NCI-H524 treated with DMSO at 0.1 percent for 48 hours (cell line): ENCODE results near the gene ARHGAP45.

ENCODE experiments used
- DNase-seq: peaks from one replicate; lab custom pipeline; 2025; lab: John Stamatoyannopoulos, UW

The ARHGAP45 gene

DNA sequence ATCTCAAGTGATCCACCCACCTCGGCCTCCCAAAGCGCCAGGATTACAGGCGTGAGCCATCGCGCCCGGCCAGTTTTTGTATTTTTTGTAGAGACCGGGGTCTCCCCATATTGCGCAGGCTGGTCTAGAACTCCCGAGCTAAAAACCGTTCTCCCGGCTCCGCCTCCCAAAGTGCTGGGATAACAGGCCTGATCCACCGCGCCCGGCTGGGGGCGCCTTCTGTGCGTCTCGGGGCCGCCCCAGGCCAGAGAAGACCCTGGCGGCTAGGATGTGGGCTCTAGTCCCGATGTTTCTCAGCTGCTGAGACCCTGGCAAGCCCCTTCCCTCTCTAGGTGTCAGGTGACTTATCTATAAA, 3.6 kb downstream of the ARHGAP45 start:
- no peak for DNase-seq

DNA sequence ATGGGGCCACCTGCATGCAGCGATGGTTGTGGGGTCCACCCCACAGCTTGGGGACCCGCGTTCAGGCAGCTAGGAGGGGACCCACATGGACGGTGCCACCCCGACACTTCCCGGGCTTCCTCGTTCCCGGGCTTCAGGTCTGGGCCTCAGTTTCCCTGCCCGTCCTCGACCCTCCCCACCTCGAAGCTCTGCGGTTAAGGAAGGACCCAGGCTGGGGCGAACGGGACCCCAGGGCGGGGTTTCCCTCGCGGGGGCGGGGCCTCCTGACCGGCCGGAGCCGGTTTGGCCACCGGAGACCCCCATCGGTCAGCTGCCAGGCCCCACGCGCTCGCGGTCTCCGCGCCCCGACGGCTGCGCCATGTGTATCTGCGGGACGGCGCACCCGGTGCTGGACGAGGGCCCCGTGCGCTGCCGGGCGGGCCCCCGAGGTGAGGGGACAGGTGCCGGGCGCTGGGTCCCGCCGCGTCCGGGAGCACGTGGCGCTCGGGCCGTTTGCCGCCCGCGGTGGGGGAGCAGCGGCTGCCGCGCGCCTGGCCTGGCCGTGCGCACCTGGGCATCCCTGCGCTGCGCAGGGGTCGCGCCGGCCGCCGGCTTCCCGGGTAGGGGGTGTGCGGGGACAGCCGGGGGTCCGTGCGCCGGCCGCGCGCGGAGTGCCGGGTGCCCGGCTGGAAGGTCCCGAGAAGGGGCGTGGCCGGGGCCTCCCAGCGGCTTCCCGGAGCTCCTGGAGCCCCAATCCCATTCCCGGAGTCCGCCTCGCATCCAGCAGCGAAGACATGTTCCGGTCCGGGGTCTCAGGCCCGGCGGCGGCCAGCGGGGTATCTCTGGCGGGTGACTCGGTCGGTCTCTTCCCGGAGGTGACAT, 4.2 kb downstream of the ARHGAP45 start:
- no peak for DNase-seq

DNA sequence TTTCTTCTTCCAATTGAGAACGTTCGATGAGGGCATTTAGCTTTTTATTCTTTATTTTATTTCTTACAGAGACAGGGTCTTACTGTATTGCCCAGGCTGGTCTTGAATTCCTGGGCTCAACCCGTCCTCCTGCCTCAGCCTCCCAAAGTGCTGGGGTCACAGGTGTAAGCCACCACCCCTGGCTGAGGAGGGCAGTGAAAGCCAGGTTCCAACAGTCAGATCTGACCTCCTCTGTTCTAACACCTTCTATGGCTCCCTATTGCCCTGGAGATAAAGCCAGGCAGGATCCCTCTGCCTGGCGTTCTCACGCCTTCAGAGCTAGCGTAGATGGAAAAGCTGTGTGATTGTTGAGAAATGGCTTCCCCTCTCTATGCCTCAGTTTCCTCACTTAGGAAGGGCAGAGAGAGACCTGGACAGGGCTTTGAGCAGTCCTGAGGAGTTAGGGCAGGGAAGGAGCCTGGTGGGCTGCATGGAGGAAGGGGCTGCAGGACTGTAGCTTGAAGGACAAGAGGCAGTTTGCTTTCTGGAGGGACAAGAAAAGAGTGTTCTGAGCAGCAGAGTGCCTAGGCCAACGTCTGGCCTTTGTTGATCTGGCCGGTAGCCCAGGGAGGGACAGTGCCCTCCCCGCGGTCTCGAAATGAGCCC, 5.5 kb downstream of the ARHGAP45 start:
- DNase-seq: no peak

DNA sequence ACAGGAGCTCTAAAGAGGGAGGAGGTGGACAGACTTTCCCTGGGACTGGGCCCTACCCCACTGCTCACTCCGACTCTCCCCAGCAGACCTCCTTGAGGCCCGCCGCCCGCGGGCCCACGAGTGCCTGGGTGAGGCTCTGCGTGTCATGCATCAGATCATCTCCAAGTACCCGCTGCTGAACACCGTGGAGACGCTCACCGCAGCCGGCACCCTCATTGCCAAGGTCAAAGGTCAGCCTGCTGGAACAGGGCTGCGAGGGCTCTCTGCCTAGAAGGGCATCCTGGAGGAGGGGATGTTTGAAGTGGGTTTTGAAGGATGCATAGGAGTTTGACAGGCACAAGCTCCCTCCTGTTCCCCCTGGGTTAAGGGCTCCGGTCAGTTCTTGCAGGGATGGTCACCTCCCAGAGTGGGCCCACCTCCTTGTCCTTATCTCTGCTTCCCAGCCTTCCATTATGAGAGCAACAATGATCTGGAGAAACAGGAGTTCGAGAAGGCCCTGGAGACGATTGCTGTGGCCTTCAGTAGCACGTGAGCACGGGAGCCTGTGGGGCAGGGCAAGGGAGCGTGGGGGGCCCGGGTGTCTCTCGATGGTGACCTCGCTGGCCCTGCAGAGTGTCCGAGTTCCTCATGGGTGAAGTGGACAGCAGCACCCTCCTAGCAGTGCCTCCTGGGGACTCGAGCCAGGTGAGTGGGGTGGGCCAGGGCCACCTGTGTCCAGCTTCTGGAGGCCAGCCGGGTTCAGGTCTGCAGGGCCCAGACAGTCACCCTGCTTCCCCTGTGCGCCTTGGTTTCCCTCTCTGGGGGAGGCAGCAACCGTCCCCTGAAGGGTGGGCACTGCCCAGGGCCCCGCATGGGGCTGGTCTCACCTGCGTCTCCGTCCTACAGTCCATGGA, 6.3 kb downstream of the ARHGAP45 start:
- no peak for DNase-seq

DNA sequence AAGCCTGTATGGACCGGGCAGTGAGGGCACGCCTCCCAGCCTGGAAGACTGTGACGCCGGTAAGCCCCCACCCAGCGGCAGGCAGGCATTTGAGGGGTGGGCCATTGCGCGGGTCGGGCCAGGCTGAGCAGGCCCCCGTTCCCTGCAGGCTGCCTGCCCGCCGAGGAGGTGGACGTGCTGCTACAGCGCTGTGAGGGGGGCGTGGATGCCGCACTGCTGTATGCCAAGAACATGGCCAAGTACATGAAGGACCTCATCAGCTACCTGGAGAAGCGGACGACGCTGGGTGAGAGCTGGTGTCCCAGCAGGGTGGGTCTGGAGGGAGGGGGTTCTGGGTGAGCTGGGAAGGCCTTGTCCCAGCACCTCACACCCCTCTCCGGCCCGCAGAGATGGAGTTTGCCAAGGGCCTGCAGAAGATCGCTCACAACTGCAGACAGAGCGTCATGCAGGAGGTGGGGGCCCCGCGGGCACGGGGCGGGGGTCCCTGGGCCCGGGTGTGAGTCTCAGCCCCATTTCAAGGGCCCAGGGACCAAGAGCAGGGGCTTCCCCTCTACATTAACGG, 7.1 kb downstream of the ARHGAP45 start:
- DNase-seq: no peak

DNA sequence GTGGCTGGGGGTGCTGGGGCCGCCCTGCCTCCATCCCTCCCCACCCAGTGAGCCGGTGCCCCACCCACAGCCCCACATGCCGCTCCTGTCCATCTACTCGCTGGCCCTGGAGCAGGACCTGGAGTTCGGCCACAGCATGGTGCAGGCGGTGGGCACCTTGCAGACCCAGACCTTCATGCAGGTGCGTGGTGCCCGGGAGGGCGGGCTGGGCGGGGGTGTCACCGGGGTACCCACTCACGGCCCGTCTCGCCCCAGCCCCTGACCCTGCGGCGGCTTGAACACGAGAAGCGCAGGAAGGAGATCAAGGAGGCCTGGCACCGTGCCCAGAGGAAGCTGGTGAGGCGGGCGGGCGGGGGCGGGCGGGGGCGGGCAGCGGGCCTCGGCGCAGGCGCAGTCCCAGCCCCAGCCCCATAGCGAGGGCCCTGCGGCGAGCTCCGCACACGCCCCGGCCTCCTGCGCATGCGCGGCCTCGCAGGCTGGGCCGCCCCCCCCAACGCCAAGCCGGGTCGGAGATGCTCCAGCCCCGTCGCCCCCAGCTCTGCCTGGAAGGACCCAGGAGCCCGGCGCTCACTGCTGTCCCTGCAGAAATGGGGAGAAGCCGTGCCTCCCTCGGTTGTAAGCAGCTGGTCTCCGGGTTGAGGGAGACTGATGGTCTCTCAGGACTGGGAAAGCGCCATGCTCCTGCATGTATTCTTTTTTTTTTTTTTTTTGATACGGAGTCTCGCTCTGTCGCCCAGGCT, 7.7 kb downstream of the ARHGAP45 start:
- DNase-seq: peak; percentile 37

DNA sequence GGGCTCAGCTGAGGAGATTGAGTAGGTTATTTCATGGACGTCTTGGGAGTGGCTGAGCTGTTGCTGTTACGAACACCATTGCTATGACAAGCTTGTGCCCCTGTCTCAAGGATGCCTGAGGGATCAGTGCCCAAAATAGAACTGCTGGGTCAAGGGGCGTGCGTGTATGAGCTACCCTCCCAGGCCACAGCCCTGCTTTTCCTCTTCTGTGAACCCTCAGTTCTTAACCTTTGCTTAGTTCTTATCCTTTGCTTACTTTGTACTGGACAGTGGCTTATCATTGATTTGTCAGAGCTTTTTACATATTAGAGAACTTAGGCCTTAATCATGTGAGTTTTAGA, 9.0 kb downstream of the ARHGAP45 start:
- DNase-seq: no peak

DNA sequence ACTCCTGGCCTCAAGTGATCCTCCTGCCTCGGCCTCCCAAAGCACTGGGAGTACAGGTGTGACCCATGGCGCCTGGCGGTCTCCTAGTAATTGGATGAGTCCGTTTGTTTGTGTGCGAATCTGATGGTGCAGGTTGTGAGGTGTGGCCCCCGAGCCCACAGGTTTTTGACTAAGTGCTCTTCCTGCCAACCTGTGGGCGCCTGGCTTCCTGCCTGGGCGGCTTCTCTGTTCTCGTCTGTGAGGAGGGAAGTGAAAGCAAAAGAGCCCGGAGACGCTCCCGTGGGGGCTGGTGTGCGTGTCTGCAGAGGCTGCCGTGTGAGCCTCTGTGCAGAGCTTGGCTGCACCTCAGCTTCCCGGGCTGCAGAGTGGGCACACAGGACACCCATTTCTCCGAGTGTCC, 10.0 kb downstream of the ARHGAP45 start:
- no peak for DNase-seq

DNA sequence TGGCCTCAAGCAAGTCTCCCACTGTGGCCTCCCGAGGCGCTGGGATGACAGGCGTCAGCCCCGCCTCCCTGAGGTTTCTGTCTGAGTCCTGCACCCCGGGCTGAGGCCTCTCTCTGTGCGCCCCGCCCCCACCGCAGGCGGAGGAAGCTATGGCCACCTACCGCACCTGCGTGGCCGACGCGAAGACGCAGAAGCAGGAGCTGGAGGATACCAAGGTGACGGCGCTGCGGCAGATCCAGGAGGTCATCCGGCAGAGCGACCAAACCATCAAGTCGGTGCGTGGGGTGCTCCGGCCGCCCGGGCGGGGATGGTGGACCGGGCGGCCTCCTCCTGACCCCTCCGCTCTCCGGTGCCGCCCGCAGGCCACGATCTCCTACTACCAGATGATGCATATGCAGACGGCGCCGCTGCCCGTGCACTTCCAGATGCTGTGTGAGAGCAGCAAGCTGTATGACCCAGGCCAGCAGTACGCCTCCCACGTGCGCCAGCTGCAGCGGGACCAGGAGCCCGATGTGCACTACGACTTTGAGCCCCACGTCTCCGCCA, 12.7 kb downstream of the ARHGAP45 start:
- DNase-seq: peak; percentile 32

DNA sequence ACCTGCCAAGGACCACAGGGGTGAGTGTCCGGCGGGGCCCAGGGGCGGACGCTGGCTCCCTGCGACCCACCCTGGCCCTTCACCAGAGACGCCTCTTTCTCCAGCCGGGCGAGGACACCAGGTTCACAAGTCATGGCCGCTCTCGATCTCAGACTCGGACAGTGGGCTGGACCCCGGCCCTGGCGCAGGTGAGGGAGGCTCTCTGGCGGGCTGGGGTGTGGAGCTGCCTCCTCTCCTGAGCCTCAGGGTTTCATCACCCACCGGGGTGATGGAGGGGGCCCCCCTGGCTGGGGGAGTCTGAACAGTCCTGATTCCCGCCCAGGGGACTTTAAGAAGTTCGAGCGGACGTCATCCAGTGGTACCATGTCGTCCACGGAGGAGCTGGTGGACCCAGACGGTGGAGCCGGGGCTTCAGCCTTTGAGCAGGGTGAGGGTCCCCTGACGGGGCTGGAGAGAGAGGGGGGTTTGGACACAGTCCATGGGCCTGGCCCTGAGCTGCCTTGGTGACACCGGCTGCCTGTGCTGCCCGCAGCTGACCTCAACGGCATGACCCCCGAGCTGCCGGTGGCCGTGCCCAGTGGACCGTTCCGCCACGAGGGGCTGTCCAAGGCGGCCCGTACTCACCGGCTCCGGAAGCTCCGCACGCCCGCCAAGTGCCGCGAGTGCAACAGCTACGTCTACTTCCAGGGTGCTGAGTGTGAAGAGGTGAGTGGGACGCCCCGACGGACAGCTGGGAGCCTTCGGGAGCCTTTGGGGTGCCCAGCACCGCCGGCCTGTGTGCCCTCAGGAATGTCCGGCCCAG, 13.6 kb downstream of the ARHGAP45 start:
- DNase-seq: no peak

DNA sequence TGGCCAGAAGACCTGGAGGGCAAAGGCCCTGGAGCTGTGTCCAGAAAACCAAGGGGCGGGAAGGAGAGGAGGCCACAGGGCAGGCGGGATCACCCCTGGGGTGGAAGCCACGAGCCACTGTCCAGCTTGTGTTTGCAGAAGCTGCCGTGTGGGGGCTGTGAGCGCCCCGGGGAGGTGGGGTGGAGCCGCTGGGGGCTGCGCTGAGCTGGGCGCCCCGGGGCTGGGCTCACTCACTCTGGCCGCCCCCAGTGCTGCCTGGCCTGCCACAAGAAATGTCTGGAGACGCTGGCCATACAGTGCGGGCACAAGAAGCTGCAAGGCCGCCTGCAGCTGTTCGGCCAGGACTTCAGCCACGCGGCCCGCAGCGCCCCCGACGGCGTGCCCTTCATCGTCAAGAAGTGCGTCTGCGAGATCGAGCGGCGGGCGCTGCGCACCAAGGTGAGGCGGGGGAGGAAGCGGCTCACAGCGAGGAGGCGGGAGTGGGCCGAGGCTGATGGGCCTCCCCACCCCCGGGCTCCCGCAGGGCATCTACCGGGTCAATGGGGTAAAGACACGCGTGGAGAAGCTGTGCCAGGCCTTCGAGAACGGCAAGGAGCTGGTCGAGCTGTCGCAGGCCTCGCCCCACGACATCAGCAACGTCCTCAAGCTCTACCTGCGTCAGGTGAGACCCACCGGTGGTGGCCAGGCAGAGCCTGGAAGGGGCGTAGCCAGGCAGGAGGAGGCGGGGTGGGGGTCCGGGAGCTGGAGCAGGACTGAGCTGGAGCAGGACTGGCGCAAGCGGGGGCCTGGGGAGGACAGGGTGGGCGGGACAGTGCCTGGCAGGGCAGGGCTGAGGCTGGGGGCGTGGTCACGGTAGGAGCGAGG, 14.6 kb downstream of the ARHGAP45 start:
- no peak for DNase-seq

DNA sequence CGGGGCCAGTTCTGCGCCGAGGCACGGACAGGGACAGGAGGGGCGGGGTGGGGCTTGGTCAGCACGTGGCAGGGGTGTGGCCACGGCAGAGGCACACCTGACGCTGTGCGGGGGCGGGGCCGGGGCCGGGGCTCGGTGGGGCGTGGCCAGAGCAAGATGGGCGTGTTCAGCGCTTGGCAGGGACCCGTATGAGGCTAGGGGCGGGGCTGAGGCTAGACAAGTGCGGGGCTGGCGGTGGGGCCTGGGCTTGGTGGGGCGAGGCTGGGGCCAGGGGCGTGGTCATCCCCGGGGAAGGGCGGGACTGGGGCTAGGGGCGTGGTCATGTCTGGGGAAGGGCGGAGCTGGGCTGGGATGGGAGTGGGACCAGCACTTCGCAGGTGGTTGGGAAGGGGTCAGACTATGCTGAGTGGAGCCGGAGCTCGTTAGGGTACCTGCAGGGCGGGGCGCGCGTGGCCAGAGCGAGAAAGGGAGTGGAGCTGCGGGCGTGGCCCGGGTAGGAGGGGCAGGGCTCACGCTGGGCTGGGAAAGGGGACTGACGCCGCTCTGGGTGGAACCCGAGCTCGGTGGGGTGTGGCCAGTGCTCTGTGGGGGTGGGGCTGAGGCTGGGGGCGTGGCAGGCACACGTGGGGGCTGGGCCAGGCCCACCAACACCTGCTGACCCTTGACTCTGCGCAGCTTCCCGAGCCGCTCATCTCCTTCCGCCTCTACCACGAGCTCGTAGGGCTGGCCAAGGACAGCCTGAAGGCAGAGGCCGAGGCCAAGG, 15.4 kb downstream of the ARHGAP45 start:
- no peak for DNase-seq

DNA sequence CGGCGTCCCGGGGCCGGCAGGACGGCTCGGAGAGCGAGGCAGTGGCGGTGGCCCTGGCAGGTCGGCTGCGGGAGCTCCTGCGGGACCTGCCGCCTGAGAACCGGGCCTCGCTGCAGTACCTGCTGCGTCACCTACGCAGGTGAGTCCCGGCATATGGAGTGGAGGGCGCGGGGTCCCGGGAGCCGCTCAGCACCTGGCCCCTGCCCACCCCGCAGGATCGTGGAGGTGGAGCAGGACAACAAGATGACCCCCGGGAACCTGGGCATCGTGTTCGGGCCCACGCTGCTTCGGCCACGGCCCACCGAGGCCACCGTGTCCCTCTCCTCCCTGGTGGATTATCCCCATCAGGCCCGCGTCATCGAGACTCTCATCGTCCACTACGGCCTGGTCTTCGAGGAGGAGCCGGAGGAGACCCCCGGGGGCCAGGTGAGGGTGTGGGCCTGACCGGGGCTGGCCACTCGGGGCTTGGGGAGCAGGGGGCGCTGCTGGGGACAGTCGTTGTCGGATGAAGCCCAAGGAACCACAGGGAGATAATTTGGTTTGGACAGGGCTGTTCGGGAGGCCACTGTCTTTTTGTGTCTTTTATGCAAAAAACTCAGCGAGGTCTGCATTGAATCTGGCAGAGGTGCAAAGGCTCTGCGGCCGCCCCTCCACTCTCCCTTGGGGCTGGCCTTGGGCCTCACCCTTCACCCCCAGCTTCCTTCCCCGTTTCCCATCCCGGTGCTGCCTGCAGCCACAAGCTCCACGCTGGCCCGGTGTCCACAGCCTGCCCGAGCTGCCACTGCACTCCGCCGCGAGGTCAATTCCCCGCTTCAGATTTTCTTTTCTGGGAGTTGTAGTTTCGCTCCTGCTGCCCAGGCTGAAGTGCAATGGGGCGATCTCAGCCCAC, 16.2 kb downstream of the ARHGAP45 start:
- DNase-seq: no peak

DNA sequence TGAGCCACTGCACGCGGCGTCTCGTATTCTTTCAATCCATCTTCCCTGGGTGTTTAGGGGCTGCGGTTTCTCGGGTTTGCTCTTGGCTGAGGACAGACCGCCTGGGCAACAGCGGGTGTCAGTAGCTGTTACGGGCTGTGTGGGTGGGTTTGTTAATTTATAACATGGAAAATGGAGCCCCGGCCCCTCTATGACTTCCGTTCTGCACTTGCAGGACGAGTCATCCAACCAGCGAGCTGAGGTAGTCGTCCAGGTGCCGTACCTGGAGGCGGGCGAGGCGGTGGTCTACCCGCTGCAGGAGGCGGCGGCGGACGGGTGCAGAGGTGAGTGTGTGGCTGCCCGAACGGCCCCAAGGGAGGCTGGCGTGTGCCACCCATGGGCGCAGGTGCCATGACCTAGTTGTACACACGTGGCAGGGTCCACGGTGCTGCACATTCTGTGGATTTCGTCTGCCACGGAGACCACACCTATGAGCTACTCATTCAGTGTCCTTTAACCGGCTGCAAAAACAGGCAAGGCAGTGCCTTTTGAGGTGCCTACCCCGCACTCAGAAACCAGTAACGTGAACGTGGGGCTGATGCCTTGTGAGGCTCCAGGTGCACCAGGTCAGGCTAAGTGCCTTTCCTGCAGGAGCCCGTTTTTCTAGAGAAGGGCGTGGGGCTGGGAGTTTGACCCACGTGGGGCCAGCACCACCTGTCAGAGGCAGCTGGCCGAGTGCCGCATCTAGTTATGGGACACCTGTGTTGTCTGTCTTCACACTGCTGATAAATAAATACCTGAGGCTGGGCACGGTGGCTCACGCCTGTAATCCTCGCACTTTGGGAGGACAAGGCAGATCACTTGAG, 17.3 kb downstream of the ARHGAP45 start:
- no peak for DNase-seq

DNA sequence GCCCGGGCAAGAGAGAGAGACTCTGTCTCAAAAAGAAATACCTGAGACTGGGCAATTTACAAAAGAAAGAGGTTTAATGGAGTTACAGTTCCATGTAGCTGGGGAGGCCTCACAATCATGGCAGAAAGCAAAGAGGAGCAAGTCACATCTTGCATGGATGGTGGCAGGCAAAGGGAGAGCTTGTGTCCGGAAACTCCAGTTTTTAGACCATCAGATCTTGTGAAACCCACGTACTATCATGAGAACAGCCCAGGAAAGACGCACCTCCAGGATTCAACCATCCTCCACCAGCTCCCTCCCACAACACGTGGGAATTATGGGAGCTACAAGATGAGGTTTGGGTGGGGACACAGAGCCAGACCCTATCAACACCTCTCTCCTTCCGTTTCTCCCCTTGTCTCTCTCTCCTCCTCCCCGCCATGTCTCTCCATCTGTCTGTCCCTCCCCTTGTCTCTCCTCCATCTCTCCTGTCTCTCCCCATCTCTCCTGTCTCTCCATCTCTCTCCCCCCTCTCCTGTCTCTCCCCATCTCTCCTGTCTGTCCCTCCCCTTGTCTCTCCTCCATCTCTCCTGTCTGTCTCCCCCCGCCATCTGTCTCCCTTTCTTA, 18.2 kb downstream of the ARHGAP45 start:
- no peak for DNase-seq

DNA sequence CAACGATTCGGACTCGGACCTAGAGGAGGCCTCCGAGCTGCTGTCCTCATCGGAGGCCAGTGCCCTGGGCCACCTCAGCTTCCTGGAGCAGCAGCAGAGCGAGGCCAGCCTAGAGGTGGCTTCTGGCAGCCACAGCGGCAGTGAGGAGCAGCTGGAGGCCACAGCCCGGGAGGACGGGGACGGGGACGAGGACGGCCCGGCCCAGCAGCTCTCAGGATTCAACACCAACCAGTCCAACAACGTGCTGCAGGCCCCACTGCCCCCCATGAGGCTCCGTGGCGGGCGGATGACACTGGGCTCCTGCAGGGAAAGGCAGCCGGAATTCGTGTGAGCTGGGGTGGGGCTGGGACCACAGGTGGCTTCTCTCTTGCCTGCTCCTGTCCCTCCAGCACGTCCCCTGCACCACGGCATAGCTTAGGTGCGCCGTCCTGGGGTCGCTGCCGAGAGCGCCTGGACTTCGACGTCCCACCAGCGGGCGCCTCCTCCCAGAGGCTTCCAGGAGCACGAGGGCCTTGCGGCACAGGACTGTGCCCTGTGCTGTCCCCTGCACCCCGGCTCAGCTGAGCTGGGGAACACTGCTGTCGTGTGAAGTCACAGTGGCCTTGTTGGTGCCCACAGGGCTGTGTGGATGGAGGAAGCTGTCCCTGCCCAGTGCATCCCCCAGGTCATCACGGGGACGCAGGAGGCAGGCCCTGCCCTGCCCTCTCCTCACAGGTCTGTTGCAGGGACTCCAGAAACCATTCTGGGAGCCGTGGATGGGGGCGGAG, 18.9 kb downstream of the ARHGAP45 start:
- DNase-seq: no peak
